RWPE2 (cell line): ENCODE measurements around the gene CRIM1.

Experiments
- ATAC-seq: fragments of 200-7000 bp; cut with Tn5 transposase; 3 replicates; pipeline ENCODE4 v1.9.1; 2021; ENCODE audit warnings: low read depth
- DNase-seq: peaks from one replicate; pipeline ENCODE4 v3.0.0-alpha.2; 2020; ENCODE audit warnings: low spot score
- H3K27ac ChIP-seq: fragments of 450-650 bp; 2 replicates; pipeline ENCODE4 v1.5.1; 2017; ENCODE audit warnings: mild to moderate bottlenecking; ENCODE audit not compliant: poor library complexity, severe bottlenecking
- H3K27me3 ChIP-seq: fragments of 250-450 bp; sonication (Bioruptor Pico); 2 replicates; pipeline ENCODE4 v1.5.1; 2021; ENCODE audit warnings: mild to moderate bottlenecking, moderate library complexity; ENCODE audit not compliant: insufficient read depth, poor library complexity, severe bottlenecking
- H3K36me3 ChIP-seq: fragments of 250-450 bp; sonication (Bioruptor Pico); 2 replicates; pipeline ENCODE4 v1.5.1; 2020; ENCODE audit warnings: low read depth, mild to moderate bottlenecking, moderate library complexity
- H3K4me1 ChIP-seq: fragments of 250-450 bp; sonication (Bioruptor Pico); 2 replicates; pipeline ENCODE4 v1.5.1; 2021; ENCODE audit warnings: mild to moderate bottlenecking, moderate library complexity; ENCODE audit not compliant: insufficient read depth, poor library complexity, severe bottlenecking
- H3K4me3 ChIP-seq: fragments of 250-450 bp; sonication (Bioruptor Pico); 2 replicates; pipeline ENCODE4 v1.5.1; 2021; ENCODE audit warnings: mild to moderate bottlenecking, moderate library complexity; ENCODE audit not compliant: severe bottlenecking
- H3K9me3 ChIP-seq: fragments of 250-450 bp; sonication (Bioruptor Pico); 2 replicates; pipeline ENCODE4 v1.5.1; 2021; ENCODE audit warnings: mild to moderate bottlenecking, moderate library complexity; ENCODE audit not compliant: severe bottlenecking
- CTCF ChIP-seq: fragments of 450-650 bp; IDR thresholded peaks from one replicate; pipeline ENCODE4 v1.5.1; 2017; ENCODE audit warnings: mild to moderate bottlenecking, moderate library complexity; ENCODE audit not compliant: poor library complexity, severe bottlenecking

Gene CRIM1

GRCh38 chr2:36476411-36476810, 120.8 kb downstream of the CRIM1 start:
- Histone ChIP-seq H3K27me3 (no peaks in the 10 kb centered on the region), H3K9me3 (peaks cover 14% of the 10 kb centered on the region), H3K27ac (peak overlapping the region; percentile 97), H3K36me3 (peaks cover 95% of the 10 kb centered on the region), H3K4me1 (peaks cover 32% of the 10 kb centered on the region), H3K4me3 (no peak overlapping the region)
- ATAC-seq (peak; percentile 32; the same call in 1 of the 3 replicates), DNase-seq (no peak)
- no peak for TF ChIP-seq CTCF

GRCh38 chr2:36477315-36477714, 121.7 kb downstream of the CRIM1 start:
- peaks cover 14% of the 10 kb centered on the region for H3K9me3 ChIP-seq
- H3K4me3 ChIP-seq, result no peak overlapping the region
- no peak for DNase-seq
- TF ChIP-seq CTCF, result no peak
- peaks cover 36% of the 10 kb centered on the region for H3K4me1 ChIP-seq
- H3K27ac ChIP-seq, result peak overlapping the region; percentile 97
- ATAC-seq, result no peak; the same call in 2 of the 3 replicates
- peaks cover 95% of the 10 kb centered on the region for H3K36me3 ChIP-seq
- no peaks in the 10 kb centered on the region for H3K27me3 ChIP-seq

- Histone ChIP-seq H3K27ac (peak overlapping the region; percentile 97), H3K9me3 (peaks cover 14% of the 10 kb centered on the region), H3K27me3 (no peaks in the 10 kb centered on the region), H3K4me1 (peaks cover 40% of the 10 kb centered on the region), H3K4me3 (no peak overlapping the region), H3K36me3 (peaks cover 95% of the 10 kb centered on the region)
- DNase-seq, result no peak
- peak; percentile 17; the same call in 2 of the 3 replicates for ATAC-seq
- no peak for TF ChIP-seq CTCF
Measured at GRCh38 chr2:36477746-36478145, 122.2 kb downstream of the CRIM1 start.

- DNase-seq (no peak), ATAC-seq (peak; percentile 94)
- Histone ChIP-seq H3K4me1 (peaks cover 44% of the 10 kb centered on the region), H3K27me3 (no peaks in the 10 kb centered on the region), H3K9me3 (peaks cover 14% of the 10 kb centered on the region), H3K4me3 (no peak overlapping the region), H3K36me3 (peaks cover 95% of the 10 kb centered on the region), H3K27ac (peak overlapping the region; percentile 97)
- no peak for TF ChIP-seq CTCF
Measured at GRCh38 chr2:36478332-36478738, 122.8 kb downstream of the CRIM1 start.

- no peak for TF ChIP-seq CTCF
- H3K27ac ChIP-seq, result peak overlapping the region; percentile 97
- DNase-seq, result no peak
- peaks cover 14% of the 10 kb centered on the region for H3K9me3 ChIP-seq
- H3K27me3 ChIP-seq, result no peaks in the 10 kb centered on the region
- no peak overlapping the region for H3K4me3 ChIP-seq
- H3K4me1 ChIP-seq, result peaks cover 51% of the 10 kb centered on the region
- peaks cover 95% of the 10 kb centered on the region for H3K36me3 ChIP-seq
- no peak for ATAC-seq
Measured at GRCh38 chr2:36478999-36479398, 123.4 kb downstream of the CRIM1 start.
